TTC549 (cell line): Measurements from ENCODE around the gene OSTN.

Source experiments
- FAIRE-seq: peaks from 2 replicates; lab custom pipeline; 2012; peaks lifted over from hg19 to GRCh38; lab: Jason Lieb, UNC

Gene OSTN

DNA sequence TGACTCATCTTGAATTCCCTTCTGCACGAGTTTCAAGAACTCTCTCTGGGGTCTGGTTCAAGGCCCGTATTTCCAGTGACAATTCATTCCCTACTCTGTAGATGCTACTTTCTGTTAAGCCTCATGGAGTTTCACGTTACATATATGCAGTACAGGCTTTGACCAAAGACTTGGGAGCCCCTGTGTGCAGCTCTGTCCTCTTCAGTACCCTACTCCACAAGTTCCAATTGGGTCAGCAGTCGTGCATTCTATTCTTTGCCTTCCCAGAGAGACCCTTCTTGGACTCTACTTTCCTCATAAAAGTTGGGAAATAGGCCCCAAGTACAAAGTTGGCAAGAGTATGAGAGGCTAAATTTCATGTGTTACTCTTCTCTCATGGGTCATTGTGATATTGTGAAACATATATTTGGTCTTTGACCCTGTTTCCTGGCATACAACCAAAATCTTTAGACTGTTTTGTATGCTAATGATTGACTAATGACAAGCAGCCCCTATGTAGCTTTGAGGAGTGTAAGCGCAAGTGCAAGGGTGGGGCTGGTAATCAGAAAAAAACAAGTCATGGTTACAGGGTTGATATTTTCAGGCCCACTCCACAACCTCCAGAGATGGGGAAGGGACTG, 115.2 kb downstream of the OSTN start:
- FAIRE-seq: no peak
